ENCODE data around the gene CCNY.
"Not testable (repeated sequence)": the region's sequence is repeated elsewhere in the genome, so short reads cannot be mapped to it uniquely, and the experiment has no call there.

The CCNY gene

GRCh38 chr10:35536789-35537188 lies 200.5 kb downstream of the CCNY start:
- H3K27ac ChIP-seq (ENCODE audit: low read depth, low read length), result no peak overlapping the region
- no peaks in the 10 kb centered on the region for H3K4me1 ChIP-seq (ENCODE audit: control insufficient read depth, low read length)
- peaks cover 11% of the 10 kb centered on the region; the same call in 1 of the 2 replicates for H3K9me3 ChIP-seq (ENCODE audit: control insufficient read depth, insufficient read depth, low read length)
- H4K20me1 ChIP-seq (ENCODE audit: control insufficient read depth, insufficient read depth, low read depth, low read length), result no peaks in the 10 kb centered on the region
- H3F3A ChIP-seq (ENCODE audit: control insufficient read depth, insufficient read depth), result no peaks in the 10 kb centered on the region
- H3K9me2 ChIP-seq (replicated peaks; ENCODE audit: control insufficient read depth, low read length), result no peaks in the 10 kb centered on the region
- H3K27me3 ChIP-seq (ENCODE audit: control insufficient read depth, low read length), result no peaks in the 10 kb centered on the region
- H3K36me3 ChIP-seq (ENCODE audit: control insufficient read depth, low read length), result peaks cover 39% of the 10 kb centered on the region
- H3K4me2 ChIP-seq (ENCODE audit: low read length), result no peak overlapping the region
- no peak overlapping the region for H3K4me3 ChIP-seq (ENCODE audit: low read length)
- H3K79me2 ChIP-seq (ENCODE audit: control insufficient read depth, low read length), result no peaks in the 10 kb centered on the region
- TF ChIP-seq CTCF (IDR thresholded peaks at IDR 0.05; ENCODE audit: low read depth, low read length, poor library complexity, severe bottlenecking), result no peak
- TF ChIP-seq EZH2phosphoT487 (IDR thresholded peaks at IDR 0.05; ENCODE audit: borderline replicate concordance, low read length), result no peak

DNA sequence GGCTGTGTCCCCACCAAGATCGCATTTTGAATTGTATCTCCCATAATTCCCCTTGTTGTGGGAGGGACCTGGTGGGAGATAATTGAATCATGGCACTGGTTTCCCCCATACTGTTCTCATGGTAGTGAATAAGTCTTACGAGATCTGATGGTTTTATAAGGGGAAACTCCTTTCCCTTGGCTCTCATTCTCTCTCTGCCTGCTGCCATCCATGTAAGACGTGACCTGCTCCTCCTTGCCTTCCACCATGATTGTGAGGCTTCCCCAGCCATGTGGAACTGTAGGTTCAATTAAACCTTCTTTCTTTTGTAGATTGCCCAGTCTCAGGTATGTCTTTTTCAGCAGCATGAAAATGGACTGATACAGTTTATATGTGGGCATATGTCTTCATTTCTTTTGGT lies 201.6 kb downstream of the CCNY start:
- H4K20me1 ChIP-seq (ENCODE audit: control insufficient read depth, insufficient read depth, low read depth, low read length); H3F3A ChIP-seq (ENCODE audit: control insufficient read depth, insufficient read depth); H3K4me1 ChIP-seq (ENCODE audit: control insufficient read depth, low read length); H3K79me2 ChIP-seq (ENCODE audit: control insufficient read depth, low read length); H3K4me2 ChIP-seq (ENCODE audit: low read length); H3K9me2 ChIP-seq (replicated peaks; ENCODE audit: control insufficient read depth, low read length); H3K4me3 ChIP-seq (ENCODE audit: low read length); H3K27me3 ChIP-seq (ENCODE audit: control insufficient read depth, low read length); H3K27ac ChIP-seq (ENCODE audit: low read depth, low read length): not testable (repeated sequence)
- Histone ChIP-seq H3K9me3 (ENCODE audit: control insufficient read depth, insufficient read depth, low read length) (peaks cover 11% of the 10 kb centered on the region; the same call in 1 of the 2 replicates), H3K36me3 (ENCODE audit: control insufficient read depth, low read length) (peaks cover 38% of the 10 kb centered on the region)

GRCh38 chr10:35540296-35541164 lies 204.2 kb downstream of the CCNY start:
- Histone ChIP-seq H3K4me3 (ENCODE audit: low read length) (no peak overlapping the region), H3K9me2 (replicated peaks; ENCODE audit: control insufficient read depth, low read length) (no peaks in the 10 kb centered on the region), H3K27me3 (ENCODE audit: control insufficient read depth, low read length) (no peaks in the 10 kb centered on the region), H3F3A (ENCODE audit: control insufficient read depth, insufficient read depth) (no peaks in the 10 kb centered on the region), H3K9me3 (ENCODE audit: control insufficient read depth, insufficient read depth, low read length) (peaks cover 1% of the 10 kb centered on the region; the same call in 1 of the 2 replicates), H3K4me1 (ENCODE audit: control insufficient read depth, low read length) (peaks cover 4% of the 10 kb centered on the region; the same call in 1 of the 2 replicates), H3K4me2 (ENCODE audit: low read length) (no peak overlapping the region), H3K79me2 (ENCODE audit: control insufficient read depth, low read length) (no peaks in the 10 kb centered on the region), H3K27ac (ENCODE audit: low read depth, low read length) (no peak overlapping the region), H3K36me3 (ENCODE audit: control insufficient read depth, low read length) (peaks cover 16% of the 10 kb centered on the region), H4K20me1 (ENCODE audit: control insufficient read depth, insufficient read depth, low read depth, low read length) (no peaks in the 10 kb centered on the region)
- TF ChIP-seq CTCF (IDR thresholded peaks at IDR 0.05; ENCODE audit: low read depth, low read length, poor library complexity, severe bottlenecking) (no peak), EZH2phosphoT487 (IDR thresholded peaks at IDR 0.05; ENCODE audit: borderline replicate concordance, low read length) (no peak)

DNA sequence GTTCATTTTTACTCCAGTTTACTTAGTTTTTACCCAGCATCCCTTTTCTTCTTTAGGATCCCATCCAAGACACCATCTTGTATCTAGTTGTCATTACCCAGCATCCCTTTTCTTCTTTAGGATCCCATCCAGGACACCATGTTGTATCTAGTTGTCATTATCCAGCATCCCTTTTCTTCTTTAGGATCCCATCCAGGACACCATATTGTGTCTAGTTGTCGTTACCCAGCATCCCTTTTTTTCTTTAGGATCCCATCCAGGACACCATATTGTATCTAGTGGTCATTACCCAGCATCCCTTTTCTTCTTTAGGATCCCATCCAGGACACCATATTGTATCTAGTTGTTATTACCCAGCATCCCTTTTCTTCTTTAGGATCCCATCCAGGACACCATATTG lies 205.4 kb downstream of the CCNY start:
- no peak overlapping the region for H3K4me3 ChIP-seq (ENCODE audit: low read length)
- peaks cover 11% of the 10 kb centered on the region; the same call in 1 of the 2 replicates for H3K36me3 ChIP-seq (ENCODE audit: control insufficient read depth, low read length)
- H3K9me3 ChIP-seq (ENCODE audit: control insufficient read depth, insufficient read depth, low read length), result no peaks in the 10 kb centered on the region
- H3K9me2 ChIP-seq (replicated peaks; ENCODE audit: control insufficient read depth, low read length), result no peaks in the 10 kb centered on the region
- H3K79me2 ChIP-seq (ENCODE audit: control insufficient read depth, low read length), result no peaks in the 10 kb centered on the region
- peaks cover 4% of the 10 kb centered on the region; the same call in 1 of the 2 replicates for H3K4me1 ChIP-seq (ENCODE audit: control insufficient read depth, low read length)
- no peaks in the 10 kb centered on the region for H3F3A ChIP-seq (ENCODE audit: control insufficient read depth, insufficient read depth)
- no peak overlapping the region for H3K27ac ChIP-seq (ENCODE audit: low read depth, low read length)
- TF ChIP-seq CTCF (IDR thresholded peaks at IDR 0.05; ENCODE audit: low read depth, low read length, poor library complexity, severe bottlenecking) (no peak), EZH2phosphoT487 (IDR thresholded peaks at IDR 0.05; ENCODE audit: borderline replicate concordance, low read length) (no peak)
- no peak overlapping the region for H3K4me2 ChIP-seq (ENCODE audit: low read length)
- no peaks in the 10 kb centered on the region for H3K27me3 ChIP-seq (ENCODE audit: control insufficient read depth, low read length)
- no peaks in the 10 kb centered on the region for H4K20me1 ChIP-seq (ENCODE audit: control insufficient read depth, insufficient read depth, low read depth, low read length)

Data from DOHH2 (cell line).